Mucosa of gallbladder (tissue), 1 donor: ENCODE measurements around the gene MARS1. TPM values are rescaled to one million over a fixed set of nuclear protein-coding genes. Genes with fewer than 3 reads are reported as not detected.
"Not testable (repeated sequence)": the region's sequence is repeated elsewhere in the genome, so short reads cannot be mapped to it uniquely, and the experiment has no call there.

ENCODE experiments used
- DNase-seq: peaks from one replicate; pipeline ENCODE4 v3.0.0-alpha.2; 2020; ENCODE audit warnings: low spot score
- total RNA-seq: library from RNA; stranded (reverse); gene quantifications from one replicate; pipeline ENCODE4 v1.2.1, GENCODE V29; 2021
- donor health status: DM: no; HTN: no; CAD: no.

MARS1 gene
- total RNA-seq, 1 donor from 2014 or later, result 116 TPM

GRCh38 chr12:57491393-57492280, 3.8 kb downstream of the MARS1 start:
- no peak for DNase-seq

- not testable (repeated sequence) for DNase-seq
Measured at GRCh38 chr12:57495051-57495701, 7.3 kb downstream of the MARS1 start.

GRCh38 chr12:57496822-57497221, 9.0 kb downstream of the MARS1 start:
- no peak for DNase-seq

GRCh38 chr12:57497223-57498131, 9.6 kb downstream of the MARS1 start:
- no peak for DNase-seq

GRCh38 chr12:57498132-57498502, 10.2 kb downstream of the MARS1 start:
- DNase-seq, result no peak

- no peak for DNase-seq
Measured at GRCh38 chr12:57498571-57498970, 10.7 kb downstream of the MARS1 start.

- no peak for DNase-seq
Measured at GRCh38 chr12:57500213-57500612, 12.3 kb downstream of the MARS1 start.

- not testable (repeated sequence) for DNase-seq
Measured at GRCh38 chr12:57502311-57502969, 14.6 kb downstream of the MARS1 start.

- not testable (repeated sequence) for DNase-seq
Measured at GRCh38 chr12:57506541-57506940, 18.7 kb downstream of the MARS1 start.

- not testable (repeated sequence) for DNase-seq
Measured at GRCh38 chr12:57507796-57508195, 19.9 kb downstream of the MARS1 start.

- DNase-seq, result no peak
Measured at GRCh38 chr12:57511161-57511560, 23.3 kb downstream of the MARS1 start.

GRCh38 chr12:57511588-57512325, 23.9 kb downstream of the MARS1 start:
- no peak for DNase-seq

GRCh38 chr12:57512665-57513064, 24.8 kb downstream of the MARS1 start:
- DNase-seq, result no peak

GRCh38 chr12:57513266-57513665, 25.4 kb downstream of the MARS1 start:
- DNase-seq, result no peak

GRCh38 chr12:57513677-57514076, 25.8 kb downstream of the MARS1 start:
- not testable (repeated sequence) for DNase-seq

- not testable (repeated sequence) for DNase-seq
Measured at GRCh38 chr12:57514246-57514645, 26.4 kb downstream of the MARS1 start.

GRCh38 chr12:57514720-57515407, 27.0 kb downstream of the MARS1 start:
- DNase-seq, result no peak

GRCh38 chr12:57515408-57515933, 27.6 kb downstream of the MARS1 start:
- no peak for DNase-seq

- DNase-seq, result no peak
Measured at GRCh38 chr12:57515934-57516541, 28.2 kb downstream of the MARS1 start.
